ENCODE data around the gene DCAF17.

DNA sequence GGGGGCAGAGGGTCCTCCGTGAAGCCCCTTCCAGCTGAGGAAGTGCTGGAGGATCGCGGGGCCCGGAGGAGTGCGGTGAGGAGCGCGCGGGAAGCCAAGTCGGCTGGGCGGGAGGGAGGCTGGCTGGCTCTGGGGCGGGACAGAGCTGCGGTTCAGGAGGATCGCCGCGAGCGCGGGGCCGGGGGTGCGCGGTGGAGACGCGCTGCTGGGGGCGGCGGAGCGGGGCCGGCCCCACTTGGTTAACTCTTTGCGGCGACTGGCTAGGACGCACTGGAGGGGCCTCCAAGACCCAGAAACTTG, 88.7 kb downstream of the DCAF17 start:
- TF ChIP-seq POLR2AphosphoS5 (IDR thresholded peaks at IDR 0.05) (no peak), CTCF (IDR thresholded peaks at IDR 0.05) (no peak), EP300 (IDR thresholded peaks at IDR 0.05) (no peak), POLR2A (IDR thresholded peaks at IDR 0.05) (no peak)

All from sigmoid colon (tissue), 4 donors.